Lower lobe of right lung (tissue), 2 donors: ENCODE results near the gene MYH15. TPM values are rescaled to one million over a fixed set of nuclear protein-coding genes. Genes with fewer than 3 reads are reported as not detected.

Experiments used
- ATAC-seq, 2 donors: fragments of 200-7000 bp; cut with Tn5 transposase; one replicate each; pipeline ENCODE4 v1.9.1; 2020 to 2022; ENCODE audit warnings: mild to moderate bottlenecking in 2 of 2, moderate library complexity in 2 of 2
- DNase-seq: peaks from one replicate; pipeline ENCODE4 v3.0.0-alpha.2; 2020
- H3K27ac ChIP-seq: fragments of 200-600 bp; one replicate; pipeline ENCODE4 v1.8.0; 2022
- H3K27me3 ChIP-seq: fragments of 200-600 bp; one replicate; pipeline ENCODE4 v1.8.0; 2022; ENCODE audit warnings: low read depth
- H3K36me3 ChIP-seq: fragments of 200-600 bp; one replicate; pipeline ENCODE4 v1.8.0; 2022; ENCODE audit warnings: mild to moderate bottlenecking
- H3K4me1 ChIP-seq: fragments of 200-600 bp; one replicate; pipeline ENCODE4 v1.8.0; 2022
- H3K4me3 ChIP-seq: fragments of 200-600 bp; one replicate; pipeline ENCODE4 v1.8.0; 2022; ENCODE audit warnings: mild to moderate bottlenecking
- H3K9me3 ChIP-seq: fragments of 200-600 bp; one replicate; pipeline ENCODE4 v1.8.0; 2022
- CTCF ChIP-seq: fragments of 200-600 bp; IDR thresholded peaks from one replicate; pipeline ENCODE4 v1.8.0; 2022; ENCODE audit warnings: antibody characterized with exemption, mild to moderate bottlenecking
- intact Hi-C: fragments of 100-400 bp; cut with DNase I; formaldehyde crosslinking; loops from one replicate; pipeline ENCODE4 v1.11.0; 2022
- total RNA-seq: library from RNA; stranded (reverse); fragmentation: NEBNext Ultra II Directional; extraction: Animal tissue kit (Norgen Biotek cat#: 25700); gene quantifications from one replicate; pipeline ENCODE4 v1.2.1, GENCODE V29; 2021
- donor health status: DM: no; HTN: yes; CAD: no; lungs with severe emphysema.

Gene MYH15
- total RNA-seq, 1 donor from 2014 or later = 1.0 TPM

- no peak for DNase-seq
- Histone ChIP-seq H3K4me3 (no peak overlapping the region), H3K4me1 (no peaks in the 10 kb centered on the region), H3K27ac (no peak overlapping the region), H3K9me3 (peaks cover 7% of the 10 kb centered on the region), H3K27me3 (no peaks in the 10 kb centered on the region), H3K36me3 (no peaks in the 10 kb centered on the region)
- TF ChIP-seq CTCF = no peak
- no peak for ATAC-seq
- intact Hi-C loops = no loop called here
Observed at GRCh38 chr3:108450444-108450843, 60.0 kb downstream of the MYH15 start.

GRCh38 chr3:108448593-108448992 is 61.8 kb downstream of the MYH15 start:
- Histone ChIP-seq H3K27me3 (no peaks in the 10 kb centered on the region), H3K4me3 (no peak overlapping the region), H3K27ac (no peak overlapping the region), H3K36me3 (no peaks in the 10 kb centered on the region), H3K9me3 (peaks cover 7% of the 10 kb centered on the region), H3K4me1 (no peaks in the 10 kb centered on the region)
- DNase-seq (no peak), ATAC-seq (no peak)
- intact Hi-C loops = no loop called here
- no peak for TF ChIP-seq CTCF

DNA sequence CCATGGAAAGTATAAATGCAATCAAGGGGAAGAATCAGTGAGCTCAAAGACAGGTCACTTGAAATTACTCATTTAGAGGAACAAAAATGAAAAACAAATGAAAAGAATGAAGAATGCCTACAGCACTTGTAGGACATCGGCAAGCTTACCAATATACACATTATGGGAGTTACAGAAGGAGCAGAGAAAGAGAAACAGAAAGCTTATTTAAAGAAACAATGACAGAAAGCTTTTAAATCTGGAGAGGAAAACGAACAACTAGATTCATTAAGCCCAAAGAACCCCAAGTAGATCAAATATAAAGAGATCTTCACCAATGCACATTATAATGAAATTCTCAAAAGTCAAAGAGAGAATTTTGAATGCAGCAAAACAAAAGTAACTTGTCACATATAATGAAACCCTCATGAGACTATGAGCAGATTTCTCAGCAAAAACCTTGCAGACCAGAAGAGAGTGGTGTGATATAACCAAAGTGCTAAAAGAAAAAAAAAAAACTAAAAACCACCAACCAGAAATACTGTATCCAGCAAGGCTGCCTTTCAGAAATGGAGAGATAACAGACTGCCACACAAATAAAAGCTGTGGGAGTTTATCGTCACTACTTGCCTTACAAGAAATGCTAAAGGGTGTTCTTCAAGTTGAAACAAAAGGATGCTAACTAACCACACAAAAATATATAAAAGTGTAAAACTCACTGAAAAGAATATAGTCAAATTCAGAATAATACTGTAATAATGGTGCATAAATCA is 63.1 kb downstream of the MYH15 start:
- Histone ChIP-seq H3K4me1 (no peaks in the 10 kb centered on the region), H3K27ac (no peak overlapping the region), H3K36me3 (no peaks in the 10 kb centered on the region), H3K27me3 (no peaks in the 10 kb centered on the region), H3K4me3 (no peak overlapping the region), H3K9me3 (peaks cover 7% of the 10 kb centered on the region)
- DNase-seq (no peak), ATAC-seq (no peak)
- intact Hi-C loops = no loop called here
- TF ChIP-seq CTCF = no peak

- DNase-seq (no peak), ATAC-seq (no peak)
- TF ChIP-seq CTCF = no peak
- H3K36me3 ChIP-seq = no peaks in the 10 kb centered on the region
- H3K27me3 ChIP-seq = no peaks in the 10 kb centered on the region
- no peak overlapping the region for H3K27ac ChIP-seq
- intact Hi-C loops = no loop called here
- H3K4me3 ChIP-seq = no peak overlapping the region
- peaks cover 2% of the 10 kb centered on the region for H3K9me3 ChIP-seq
- H3K4me1 ChIP-seq = no peaks in the 10 kb centered on the region
Observed at GRCh38 chr3:108442281-108442680, 68.1 kb downstream of the MYH15 start.

GRCh38 chr3:108441518-108441917 is 68.9 kb downstream of the MYH15 start:
- TF ChIP-seq CTCF = no peak
- ATAC-seq (no peak), DNase-seq (no peak)
- Histone ChIP-seq H3K27ac (no peak overlapping the region), H3K27me3 (no peaks in the 10 kb centered on the region), H3K9me3 (no peaks in the 10 kb centered on the region), H3K4me1 (no peaks in the 10 kb centered on the region), H3K4me3 (no peak overlapping the region), H3K36me3 (no peaks in the 10 kb centered on the region)
- intact Hi-C loops = no loop called here
